Caco-2 (cell line): Measurements from ENCODE around the gene BCAT1. TPM values are rescaled to one million over a fixed set of nuclear protein-coding genes. Genes with fewer than 3 reads are reported as not detected.
"Not testable (repeated sequence)": the region's sequence is repeated elsewhere in the genome, so short reads cannot be mapped to it uniquely, and the experiment has no call there.

ENCODE experiments used
- BruUV-seq: library from RNA; stranded (reverse); fragments of 400-500 nt; replicated peaks from 2 replicates; lab custom pipeline; 2021; lab: Mats Ljungman, UMichigan
- CTCF ChIA-PET: fragments of 300-600 bp; sonication (Branson Sonifier 250); formaldehyde crosslinking; loops from one replicate; lab custom pipeline; 2022; ENCODE audit warnings: antibody characterized with exemption; lab: Charles Lee
- POLR2A ChIA-PET: fragments of 300-600 bp; sonication (Branson Sonifier 250); formaldehyde crosslinking; loops from one replicate; lab custom pipeline; 2022; ENCODE audit warnings: antibody characterized with exemption; lab: Charles Lee
- DNase-seq, 2 experiments: peaks; one replicate each; pipeline versions ENCODE4 v3.0.0 to v3.0.0-alpha.2; 2020 to 2022
- H3K27me3 ChIP-seq: replicated peaks from 2 replicates; pipeline ENCODE4 v1.6.0; 2011; ENCODE audit warnings: low read length; ENCODE audit not compliant: control insufficient read depth, insufficient read depth
- H3K36me3 ChIP-seq: 2 replicates; pipeline ENCODE4 v1.5.1; 2011; ENCODE audit warnings: low read length; ENCODE audit not compliant: control insufficient read depth, insufficient read depth
- H3K4me1 ChIP-seq: fragments of 250-450 bp; sonication (Bioruptor Pico); 2 replicates; pipeline ENCODE4 v1.5.1; 2020; ENCODE audit warnings: mild to moderate bottlenecking
- H3K4me3 ChIP-seq: 2 replicates; pipeline ENCODE4 v1.5.1; 2011; ENCODE audit warnings: low read depth, mild to moderate bottlenecking, control low read depth, low read length
- H3K9me3 ChIP-seq: fragments of 250-450 bp; sonication (Bioruptor Pico); 2 replicates; pipeline ENCODE4 v1.5.1; 2020; ENCODE audit warnings: mild to moderate bottlenecking, moderate library complexity
- H3K27ac Mint-ChIP-seq: one replicate; pipeline ENCODE4 v1.8.0; 2022; ENCODE audit warnings: mixed read lengths; ENCODE audit not compliant: unreplicated experiment
- H3K27me3 Mint-ChIP-seq: one replicate; pipeline ENCODE4 v1.8.0; 2022; ENCODE audit warnings: mixed read lengths; ENCODE audit not compliant: insufficient read depth, unreplicated experiment
- H3K36me3 Mint-ChIP-seq: one replicate; pipeline ENCODE4 v1.8.0; 2022; ENCODE audit warnings: mild to moderate bottlenecking, mixed read lengths; ENCODE audit not compliant: insufficient read depth, unreplicated experiment
- H3K4me1 Mint-ChIP-seq: one replicate; pipeline ENCODE4 v1.8.0; 2022; ENCODE audit warnings: low read depth, mixed read lengths; ENCODE audit not compliant: unreplicated experiment
- H3K4me3 Mint-ChIP-seq: one replicate; pipeline ENCODE4 v1.8.0; 2022; ENCODE audit warnings: mild to moderate bottlenecking, moderate library complexity, mixed read lengths; ENCODE audit not compliant: unreplicated experiment
- H3K9me3 Mint-ChIP-seq: one replicate; pipeline ENCODE4 v1.8.0; 2022; ENCODE audit warnings: mixed read lengths; ENCODE audit not compliant: unreplicated experiment
- intact Hi-C: fragments of 100-400 bp; cut with micrococcal nuclease; formaldehyde crosslinking; loops from one replicate; pipeline ENCODE4 v1.10.0; 2022; ENCODE audit not compliant: unreplicated experiment
- total RNA-seq: library from RNA; stranded (reverse); gene quantifications from 2 replicates; pipeline ENCODE4 v1.2.3, GENCODE V29; 2022
- TF ChIP-seq, protein P1 (sequence below), 2 experiments: fragments of 200-600 bp in 1 of 2; IDR thresholded peaks; 1 replicate in 1 of 2; 2 replicates in 1 of 2; pipeline versions ENCODE4 v1.5.1 to v1.8.0; 2011 to 2022; ENCODE audit warnings: antibody characterized with exemption in 1 of 2, control low read depth in 1 of 2, inconsistent platforms in 1 of 2, low read depth in 1 of 2, low read length in 1 of 2, mild to moderate bottlenecking in 1 of 2, moderate library complexity in 1 of 2; ENCODE audit not compliant: insufficient read depth in 1 of 2, severe bottlenecking in 1 of 2, unreplicated experiment in 1 of 2

BCAT1 gene
- total RNA-seq, 1 experiment from 2014 or later: 432 TPM

DNA sequence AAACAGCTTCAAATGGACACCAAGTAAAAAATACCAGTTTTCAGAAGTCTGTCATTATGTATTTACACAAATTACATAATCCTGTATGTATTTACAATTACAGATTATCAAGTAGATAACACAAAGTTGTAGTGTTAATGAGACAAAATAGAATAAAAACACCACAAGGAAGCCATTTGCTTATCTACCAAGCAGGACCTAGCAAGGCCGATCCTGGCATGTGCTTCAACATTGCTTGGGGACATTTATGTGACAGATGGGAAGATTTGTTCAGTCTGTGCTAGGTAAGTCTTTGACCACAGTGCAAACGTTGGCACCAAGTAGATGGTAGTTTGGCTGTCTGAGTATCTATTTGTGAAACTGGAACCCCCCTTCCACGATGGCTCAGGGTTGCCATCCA lies 35.8 kb downstream of the BCAT1 start:
- Mint-ChIP-seq H3K27ac (peak overlapping the region; percentile 87), H3K9me3 (no peaks in the 10 kb centered on the region), H3K4me3 (no peak overlapping the region), H3K36me3 (peaks cover 68% of the 10 kb centered on the region), H3K4me1 (peaks cover 29% of the 10 kb centered on the region), H3K27me3 (no peaks in the 10 kb centered on the region)
- intact Hi-C loops: no loop called here
- Histone ChIP-seq H3K27me3 (no peaks in the 10 kb centered on the region), H3K4me1 (peaks cover 40% of the 10 kb centered on the region), H3K36me3 (no peaks in the 10 kb centered on the region; the same call in 1 of the 2 replicates), H3K9me3 (no peaks in the 10 kb centered on the region), H3K4me3 (no peak overlapping the region)
- DNase-seq: no peak
- TF ChIP-seq, protein P1, sequence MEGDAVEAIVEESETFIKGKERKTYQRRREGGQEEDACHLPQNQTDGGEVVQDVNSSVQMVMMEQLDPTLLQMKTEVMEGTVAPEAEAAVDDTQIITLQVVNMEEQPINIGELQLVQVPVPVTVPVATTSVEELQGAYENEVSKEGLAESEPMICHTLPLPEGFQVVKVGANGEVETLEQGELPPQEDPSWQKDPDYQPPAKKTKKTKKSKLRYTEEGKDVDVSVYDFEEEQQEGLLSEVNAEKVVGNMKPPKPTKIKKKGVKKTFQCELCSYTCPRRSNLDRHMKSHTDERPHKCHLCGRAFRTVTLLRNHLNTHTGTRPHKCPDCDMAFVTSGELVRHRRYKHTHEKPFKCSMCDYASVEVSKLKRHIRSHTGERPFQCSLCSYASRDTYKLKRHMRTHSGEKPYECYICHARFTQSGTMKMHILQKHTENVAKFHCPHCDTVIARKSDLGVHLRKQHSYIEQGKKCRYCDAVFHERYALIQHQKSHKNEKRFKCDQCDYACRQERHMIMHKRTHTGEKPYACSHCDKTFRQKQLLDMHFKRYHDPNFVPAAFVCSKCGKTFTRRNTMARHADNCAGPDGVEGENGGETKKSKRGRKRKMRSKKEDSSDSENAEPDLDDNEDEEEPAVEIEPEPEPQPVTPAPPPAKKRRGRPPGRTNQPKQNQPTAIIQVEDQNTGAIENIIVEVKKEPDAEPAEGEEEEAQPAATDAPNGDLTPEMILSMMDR (IDR thresholded peaks at IDR 0.05; ENCODE audit: insufficient read depth in 1 of 2, low read depth in 1 of 2, low read length in 1 of 2, severe bottlenecking in 1 of 2, unreplicated experiment in 1 of 2): no peak
- POLR2A ChIA-PET: no interaction called here
- BruUV-seq: no TSS peak
- CTCF ChIA-PET: no interaction called here

DNA sequence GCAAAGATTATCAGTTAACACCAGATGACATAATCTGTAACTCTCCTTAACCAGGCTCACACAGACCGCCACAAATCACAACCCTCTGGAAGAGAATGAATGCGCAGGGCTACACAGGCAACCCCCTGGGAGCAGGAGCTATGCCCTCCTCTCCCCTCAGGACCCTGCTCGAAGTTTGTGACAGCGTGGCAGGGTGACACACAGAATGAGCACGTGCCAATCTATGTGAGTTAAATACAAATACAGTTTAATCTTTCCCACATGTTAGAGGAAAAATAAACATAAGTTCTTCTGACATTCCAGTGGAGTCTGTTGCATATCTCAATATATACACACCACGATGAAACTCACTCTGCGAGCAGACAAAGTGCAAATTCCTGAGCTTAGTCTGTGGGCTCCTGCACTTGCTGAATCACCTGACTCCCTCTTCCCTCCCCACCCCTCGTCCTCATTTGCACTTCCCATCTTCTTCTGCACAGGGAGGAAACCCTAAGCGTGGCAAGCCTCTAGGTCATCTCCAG lies 37.6 kb downstream of the BCAT1 start:
- Histone ChIP-seq H3K36me3 (no peaks in the 10 kb centered on the region; the same call in 1 of the 2 replicates), H3K4me1 (peaks cover 50% of the 10 kb centered on the region), H3K4me3 (peak overlapping the region; percentile 18), H3K9me3 (no peaks in the 10 kb centered on the region), H3K27me3 (no peaks in the 10 kb centered on the region)
- Mint-ChIP-seq H3K9me3 (no peaks in the 10 kb centered on the region), H3K27ac (peak overlapping the region; percentile 87), H3K4me1 (peaks cover 29% of the 10 kb centered on the region), H3K4me3 (peak overlapping the region; percentile 53), H3K27me3 (no peaks in the 10 kb centered on the region), H3K36me3 (peaks cover 56% of the 10 kb centered on the region)
- intact Hi-C loops: loop anchor here (1.0 to 2.0 kb wide), 3 partner anchors 13 to 51 kb away; no protein-coding TSS in a partner anchor
- TSS peak; percentile 91 for BruUV-seq
- TF ChIP-seq, protein P1 (IDR thresholded peaks at IDR 0.05; ENCODE audit: insufficient read depth in 1 of 2, low read depth in 1 of 2, low read length in 1 of 2, severe bottlenecking in 1 of 2, unreplicated experiment in 1 of 2): no peak
- ChIA-PET POLR2A (interaction anchor here (1.5 kb wide), 1 partner anchor 36 kb away, joined by 4 read pairs; no protein-coding TSS in a partner anchor), CTCF (no interaction called here)
- peak; percentile 90 to 95 for DNase-seq

DNA sequence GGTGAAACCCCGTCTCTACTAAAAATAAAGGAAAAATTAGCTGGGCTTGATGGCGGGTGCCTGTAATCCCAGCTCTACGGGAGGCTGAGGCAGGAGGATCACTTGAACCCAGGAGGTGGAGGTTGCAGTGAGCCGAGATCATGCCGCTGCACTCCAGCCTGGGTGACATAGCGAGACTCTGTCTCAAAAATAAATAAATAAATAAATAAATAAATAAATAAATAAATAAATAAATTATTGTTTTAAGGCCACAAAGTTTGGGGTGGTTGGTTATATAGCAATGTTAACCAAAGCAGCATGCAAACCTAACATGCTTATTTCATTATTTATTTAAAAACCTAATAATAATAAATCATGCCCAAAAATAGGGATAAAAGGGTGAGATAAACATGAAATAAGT lies 38.7 kb downstream of the BCAT1 start:
- H3K9me3 Mint-ChIP-seq, H3K36me3 ChIP-seq, H3K9me3 ChIP-seq, H3K27me3 Mint-ChIP-seq, CTCF ChIA-PET, H3K4me3 ChIP-seq, BruUV-seq, POLR2A ChIA-PET, H3K27ac Mint-ChIP-seq, H3K27me3 ChIP-seq, DNase-seq, H3K4me3 Mint-ChIP-seq: not testable (repeated sequence)
- H3K4me1 Mint-ChIP-seq: peaks cover 29% of the 10 kb centered on the region
- intact Hi-C loops: loop anchor here (2.0 kb wide), 1 partner anchor 15 kb away; no protein-coding TSS in a partner anchor
- peaks cover 48% of the 10 kb centered on the region for H3K36me3 Mint-ChIP-seq
- H3K4me1 ChIP-seq: peaks cover 50% of the 10 kb centered on the region
